Activated CD4-positive, alpha-beta T cell treated with anti-CD3 and anti-CD28 coated beads, Interleukin-10, Interleukin-2, amounts not matched to agents 100 ng/mL and 50 ng/mL, durations not matched to agents 16 hours and 8 hours (primary cell): ENCODE results near the gene EML4.

Experiments
- DNase-seq: peaks from one replicate; pipeline ENCODE4 v3.0.0-alpha.2; 2020

EML4 gene

DNA sequence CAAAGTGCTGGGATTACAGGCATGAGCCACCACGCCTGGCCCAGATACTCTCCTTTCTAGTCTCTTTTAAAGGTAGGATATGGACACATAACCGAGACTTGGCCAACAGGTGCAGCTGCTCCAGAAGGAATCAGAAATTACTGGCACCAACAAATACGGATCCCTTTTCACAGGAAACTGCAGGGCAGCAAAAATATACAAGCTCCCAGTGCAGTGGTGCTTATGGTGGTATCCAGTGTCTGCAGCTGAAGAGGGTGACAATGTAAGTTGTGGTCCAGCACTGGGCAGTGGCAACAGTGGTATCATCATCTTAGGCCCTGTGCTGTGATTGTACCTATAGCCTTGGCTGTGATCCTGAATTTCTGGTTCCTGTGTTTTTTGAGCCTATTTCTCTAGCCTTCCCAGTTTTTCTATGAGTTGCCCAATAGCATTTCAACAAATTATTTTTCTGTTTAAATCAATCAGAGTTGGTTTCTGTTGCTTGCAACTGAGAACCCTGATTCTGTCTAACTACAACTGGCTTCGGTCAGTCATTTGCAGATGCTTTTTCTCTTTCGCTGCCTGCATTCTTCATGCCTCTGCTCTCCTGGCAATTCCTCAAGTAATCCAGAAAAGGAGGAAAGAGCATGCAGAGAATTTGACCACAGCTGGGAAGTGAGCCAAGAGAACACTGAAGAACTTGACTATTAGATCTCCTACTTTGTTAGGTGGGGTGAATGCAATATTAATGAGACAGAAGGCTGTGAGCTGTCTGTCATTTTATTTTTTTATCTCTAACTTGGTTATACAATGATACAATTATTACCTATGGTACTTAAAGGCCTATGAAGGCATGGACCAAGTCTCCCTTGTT, 30.8 kb upstream of the EML4 start:
- no peak for DNase-seq

DNA sequence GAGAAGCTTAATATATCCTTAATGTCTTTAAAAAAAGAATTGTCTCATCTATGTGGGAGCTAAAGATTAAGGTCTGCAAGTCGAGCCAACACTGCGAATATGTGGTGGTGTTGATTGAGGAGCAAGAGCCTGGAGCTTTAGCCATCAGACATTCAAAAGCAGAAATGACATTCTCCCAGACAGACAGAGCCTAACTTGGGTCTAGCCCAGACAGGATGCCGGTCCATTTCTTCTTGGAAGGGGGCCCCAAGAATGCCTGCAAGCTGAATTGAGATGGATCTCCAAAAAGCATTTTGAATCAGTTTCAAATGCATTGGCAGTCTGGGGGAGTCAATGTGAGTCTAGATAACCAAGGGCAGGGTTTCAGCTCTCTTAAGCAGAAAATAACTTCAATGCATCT, 30.1 kb upstream of the EML4 start:
- no peak for DNase-seq

DNA sequence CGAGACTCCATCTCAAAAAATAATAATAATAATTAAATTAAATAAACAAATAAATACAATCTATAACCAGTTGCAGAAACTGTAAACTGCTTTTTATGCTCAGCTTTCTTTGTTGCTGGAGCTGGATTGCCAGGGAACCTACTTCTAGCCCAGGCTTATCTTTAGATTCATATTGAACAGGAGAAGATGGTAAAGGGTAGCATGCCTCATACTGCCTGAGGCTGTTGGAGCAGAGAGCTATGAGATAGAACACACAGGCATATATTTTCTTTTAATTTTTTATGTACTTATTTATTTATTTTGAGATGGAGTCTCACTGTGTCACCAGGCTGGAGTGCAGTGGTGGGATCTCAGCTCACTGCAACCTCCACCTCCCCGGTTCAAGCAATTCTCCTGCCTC, 28.7 kb upstream of the EML4 start:
- no peak for DNase-seq

DNA sequence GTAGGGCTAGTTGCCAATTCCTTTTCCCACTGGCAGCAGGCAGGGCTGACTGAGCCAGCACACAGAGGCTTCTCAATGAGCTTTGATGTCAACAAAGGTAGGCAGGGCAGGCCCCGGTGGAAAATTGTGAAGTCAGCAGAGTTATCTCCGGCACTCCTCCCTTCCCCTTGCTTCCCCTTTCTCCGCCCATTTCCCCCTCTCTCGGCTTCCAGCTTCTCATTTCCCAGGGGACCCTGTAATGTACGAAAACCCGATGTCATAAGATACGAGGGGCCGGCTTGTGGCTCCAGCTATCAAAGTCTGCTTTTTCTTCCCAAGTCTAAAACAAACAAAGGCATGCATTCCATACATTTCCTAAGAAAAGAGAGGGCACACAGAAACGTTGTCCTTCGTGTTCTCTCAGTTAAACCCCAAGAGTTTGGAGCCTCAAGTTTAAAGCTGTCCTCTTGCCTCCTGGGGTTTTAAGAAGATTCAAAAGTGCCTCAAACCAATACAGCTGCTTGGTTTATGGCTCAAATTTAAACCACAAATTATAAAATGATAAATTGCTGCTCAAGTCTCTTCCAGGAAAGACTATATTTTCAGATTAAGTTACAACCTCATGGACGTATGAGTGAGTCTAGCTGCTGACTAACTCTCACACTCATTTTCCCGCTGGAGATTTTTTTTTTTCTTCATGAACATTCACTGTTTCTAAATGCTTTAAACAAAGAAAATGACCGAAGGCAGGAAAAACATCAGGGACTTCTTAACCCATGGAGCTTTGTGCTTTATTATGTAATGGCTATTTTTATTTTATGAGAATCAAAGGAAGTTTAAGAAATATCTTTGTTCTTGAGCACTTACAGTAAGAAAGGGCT, 27.2 kb upstream of the EML4 start:
- DNase-seq, result no peak

DNA sequence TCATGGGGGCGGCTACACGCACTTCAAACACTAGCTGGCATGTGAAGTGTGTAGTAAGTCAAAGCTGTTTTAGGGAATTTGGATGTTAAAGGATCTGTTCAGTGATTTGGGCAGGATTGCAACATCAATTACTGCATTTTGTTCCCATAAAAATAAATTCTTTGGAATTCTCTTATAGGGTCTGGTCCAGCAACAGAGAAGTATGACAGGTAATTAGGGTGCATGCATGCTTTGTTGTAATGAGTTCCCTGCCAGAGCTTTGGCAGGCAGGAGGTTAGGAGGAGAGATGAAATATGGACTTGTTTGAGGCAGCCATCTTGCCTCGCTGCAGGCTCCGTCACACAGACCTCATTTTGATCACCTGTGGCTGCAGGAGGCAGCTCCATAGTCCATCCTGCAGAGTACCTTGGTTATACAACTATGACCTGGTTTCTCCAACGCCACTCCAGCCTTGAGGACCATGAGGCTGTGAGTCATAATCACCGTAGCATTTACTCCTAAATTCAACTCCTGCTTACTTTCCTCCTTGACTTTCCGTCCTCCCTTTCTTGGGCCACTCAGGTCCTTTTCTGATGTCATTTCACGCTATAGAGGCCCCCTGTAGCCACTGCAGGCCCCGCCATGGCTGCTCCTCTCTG, 26.5 kb upstream of the EML4 start:
- DNase-seq, result no peak

DNA sequence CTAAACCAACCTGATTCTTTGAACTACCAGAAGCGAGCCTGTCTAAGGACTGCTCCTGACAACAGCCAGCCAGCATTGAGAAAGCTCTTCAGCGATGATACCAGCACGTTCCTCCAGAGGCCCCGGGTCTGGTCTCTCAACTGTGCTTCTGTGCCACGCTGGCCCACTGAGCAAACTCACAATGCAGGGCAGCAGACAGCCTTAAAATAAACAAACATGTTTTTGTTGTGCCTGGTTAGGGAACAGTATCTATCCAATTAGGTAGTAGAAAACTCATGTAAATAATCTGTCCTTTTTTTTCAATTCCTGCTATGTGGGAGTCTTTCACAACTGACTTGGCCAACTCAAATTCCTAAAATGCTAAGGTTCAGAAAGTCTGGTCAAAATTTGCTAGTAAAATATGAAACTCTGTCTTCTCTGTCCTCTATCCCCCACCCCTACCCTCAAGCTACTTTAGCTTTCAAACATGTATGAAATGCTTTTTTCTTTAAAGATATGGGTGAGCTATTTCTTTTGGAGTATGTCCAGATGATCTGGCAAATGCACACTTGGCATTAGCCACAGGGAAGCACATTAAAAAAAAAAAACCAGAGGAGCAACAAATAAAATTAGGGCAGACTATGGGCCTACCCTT, 21.4 kb upstream of the EML4 start:
- DNase-seq, result no peak

DNA sequence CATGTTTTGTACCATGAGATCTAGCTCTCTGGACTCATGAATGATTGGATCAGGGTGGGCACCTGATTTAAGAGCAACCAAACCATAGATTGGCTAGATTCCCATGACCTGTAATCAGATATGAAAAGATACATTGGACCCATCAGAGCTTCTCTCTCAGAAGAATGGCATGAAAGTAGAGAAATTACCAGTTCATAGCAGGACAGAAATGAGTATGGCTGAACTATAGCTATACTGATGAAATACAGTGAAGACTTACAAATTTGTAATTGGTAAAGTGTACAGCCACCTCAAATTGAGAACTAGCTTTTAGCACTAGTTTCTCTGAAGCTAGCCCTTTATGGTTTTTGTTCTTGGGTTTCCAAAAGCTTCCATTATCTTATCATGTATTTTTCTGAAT, 19.0 kb upstream of the EML4 start:
- DNase-seq, result peak; percentile 38

DNA sequence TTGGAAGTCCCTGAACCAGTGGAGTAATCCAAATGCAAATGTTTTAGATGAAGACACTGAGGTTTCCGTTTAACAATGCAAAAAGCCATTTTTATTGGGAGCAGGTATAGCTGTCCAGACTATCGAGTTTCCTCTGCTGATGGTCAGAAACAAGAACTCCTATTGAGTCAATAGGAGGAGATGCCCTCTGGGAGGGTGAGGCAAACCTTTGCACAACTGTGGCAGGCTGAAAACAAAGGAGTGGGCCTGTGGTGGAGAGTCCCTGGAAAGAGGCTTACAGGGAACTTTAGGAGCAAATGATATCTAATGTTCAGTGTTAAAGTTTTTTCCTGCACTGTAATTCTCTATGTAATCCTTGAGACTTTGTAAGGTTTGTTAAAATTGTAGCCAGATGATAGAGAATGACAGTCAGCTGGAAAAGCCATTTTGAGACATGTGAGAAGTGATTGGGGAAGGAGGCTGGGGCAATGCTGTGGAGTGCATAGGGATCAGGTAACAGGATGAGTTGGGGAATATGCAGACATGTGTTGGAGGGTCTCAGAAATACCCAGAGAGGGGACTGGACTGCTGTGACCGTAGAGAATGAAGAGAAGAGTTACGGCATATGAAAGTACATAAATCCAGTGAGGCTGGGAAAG, 15.1 kb upstream of the EML4 start:
- DNase-seq, result no peak

DNA sequence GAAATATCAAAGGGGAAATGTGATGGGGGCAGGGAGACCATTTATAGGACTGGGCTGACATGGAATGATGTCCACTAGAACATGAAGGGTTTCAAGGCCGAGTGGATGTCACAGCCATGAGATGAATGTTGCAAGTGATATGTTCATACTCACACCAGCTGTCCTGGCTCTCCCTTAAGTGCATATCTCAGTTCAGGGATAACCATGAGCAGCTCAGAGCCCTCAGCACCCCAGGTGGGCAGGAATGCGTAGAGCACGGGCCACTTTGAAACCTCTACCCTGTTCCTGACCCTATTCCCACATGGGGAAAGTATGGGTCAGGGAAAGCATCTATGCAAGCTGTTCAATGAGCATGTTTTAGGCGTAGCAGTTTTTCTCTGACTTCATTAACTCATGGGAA, 12.4 kb upstream of the EML4 start:
- no peak for DNase-seq

DNA sequence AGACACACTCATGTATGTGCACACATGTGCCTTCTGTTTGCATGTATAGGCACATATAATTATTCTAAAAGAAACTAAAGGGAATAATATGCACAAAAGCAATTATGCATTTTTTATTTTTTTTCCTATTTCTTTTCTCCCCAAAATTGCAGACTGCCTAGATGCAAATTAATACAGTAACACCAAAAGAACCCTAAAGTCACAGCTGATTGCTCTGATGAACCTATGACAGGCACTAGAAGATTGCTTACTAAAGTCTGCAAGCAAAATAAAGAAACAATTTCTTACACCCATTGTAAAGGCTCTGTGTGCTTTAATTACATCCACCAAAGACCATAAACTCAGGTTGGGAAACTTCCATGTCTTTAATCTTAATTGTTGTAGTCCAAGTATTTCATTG, 7.7 kb upstream of the EML4 start:
- DNase-seq, result no peak

DNA sequence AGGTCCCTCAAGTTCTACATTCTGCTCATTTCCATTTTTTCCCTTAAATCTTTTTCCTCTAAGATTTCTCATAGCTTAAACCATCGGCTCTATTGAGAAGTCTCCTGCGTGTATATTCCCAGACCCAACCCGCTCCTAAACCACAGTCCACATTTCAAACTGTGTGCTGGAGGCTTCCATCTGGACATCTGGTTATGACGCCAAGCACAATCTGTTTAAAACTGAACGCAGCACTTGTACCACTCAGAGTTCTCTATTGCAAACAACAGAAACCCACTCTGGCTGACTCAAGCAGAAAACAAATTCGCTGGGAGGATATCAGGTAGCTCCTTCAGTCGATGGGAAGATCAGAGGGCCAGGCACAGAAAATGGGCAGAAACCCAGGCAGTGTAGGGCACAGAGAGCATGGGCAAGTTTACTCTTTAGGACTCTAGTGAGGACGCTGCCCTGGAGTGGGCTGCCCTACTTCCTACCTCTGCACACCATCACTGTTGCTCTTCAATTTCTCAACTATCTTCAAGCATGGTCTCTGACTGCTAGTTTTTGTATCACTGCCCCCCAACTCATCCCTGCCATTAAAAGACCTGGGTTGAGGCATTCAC, 5.6 kb upstream of the EML4 start:
- no peak for DNase-seq

DNA sequence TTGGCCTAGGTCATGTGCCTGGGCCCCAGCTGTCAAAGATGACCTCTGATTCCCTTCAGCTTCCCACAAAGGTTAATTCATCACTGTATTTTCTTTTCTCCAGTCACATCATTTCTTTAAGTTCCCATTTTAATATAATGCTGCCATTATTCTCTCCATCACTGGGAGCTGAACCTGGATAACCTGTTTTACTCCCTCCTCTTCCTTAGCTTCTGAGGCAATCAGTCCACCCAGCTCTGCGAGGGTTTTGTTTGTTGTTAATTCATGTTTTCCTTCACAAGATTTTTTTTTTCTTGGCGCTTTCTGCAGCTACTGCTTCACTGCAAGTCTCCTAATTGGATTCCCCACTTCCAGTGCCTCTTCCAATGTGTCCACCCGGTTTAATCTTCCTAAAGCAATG, 5.1 kb upstream of the EML4 start:
- DNase-seq, result no peak

DNA sequence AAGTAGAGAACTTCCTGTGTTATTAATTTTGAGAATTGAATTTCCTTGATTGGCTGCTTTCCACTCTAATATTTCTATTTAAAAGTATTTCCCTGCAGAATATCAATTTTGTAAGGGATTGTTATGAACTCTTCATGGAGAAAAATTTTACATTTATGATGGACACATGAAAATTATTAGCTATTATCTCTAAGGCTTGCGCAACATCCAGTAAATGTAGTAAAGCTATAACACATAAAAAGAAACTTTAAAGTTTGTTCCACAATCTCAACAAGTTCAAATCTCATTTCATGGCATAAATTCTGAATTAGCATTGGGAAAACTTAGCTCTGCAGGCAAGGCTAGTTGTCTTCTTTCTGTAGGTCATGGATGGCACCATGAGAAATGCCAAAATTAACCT, 4.2 kb upstream of the EML4 start:
- no peak for DNase-seq

DNA sequence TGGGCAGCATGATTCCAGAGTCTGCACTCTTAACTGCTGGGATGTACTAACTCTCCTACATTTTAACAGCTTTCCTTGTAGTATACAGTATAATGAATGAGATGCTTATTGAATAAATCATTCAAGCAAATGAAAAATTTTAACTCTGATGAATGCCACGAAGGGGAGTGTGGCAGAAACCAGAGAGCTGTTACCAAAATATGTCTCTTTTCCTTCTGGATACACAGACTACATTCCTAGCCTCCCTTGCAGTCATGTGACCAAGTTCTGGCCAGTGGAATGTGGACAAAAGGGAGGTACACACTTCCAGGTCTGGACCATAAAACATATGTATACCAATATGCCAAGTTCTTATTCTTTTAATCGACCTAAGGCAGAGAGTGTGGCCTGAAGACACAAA, 1.7 kb upstream of the EML4 start:
- DNase-seq, result no peak

DNA sequence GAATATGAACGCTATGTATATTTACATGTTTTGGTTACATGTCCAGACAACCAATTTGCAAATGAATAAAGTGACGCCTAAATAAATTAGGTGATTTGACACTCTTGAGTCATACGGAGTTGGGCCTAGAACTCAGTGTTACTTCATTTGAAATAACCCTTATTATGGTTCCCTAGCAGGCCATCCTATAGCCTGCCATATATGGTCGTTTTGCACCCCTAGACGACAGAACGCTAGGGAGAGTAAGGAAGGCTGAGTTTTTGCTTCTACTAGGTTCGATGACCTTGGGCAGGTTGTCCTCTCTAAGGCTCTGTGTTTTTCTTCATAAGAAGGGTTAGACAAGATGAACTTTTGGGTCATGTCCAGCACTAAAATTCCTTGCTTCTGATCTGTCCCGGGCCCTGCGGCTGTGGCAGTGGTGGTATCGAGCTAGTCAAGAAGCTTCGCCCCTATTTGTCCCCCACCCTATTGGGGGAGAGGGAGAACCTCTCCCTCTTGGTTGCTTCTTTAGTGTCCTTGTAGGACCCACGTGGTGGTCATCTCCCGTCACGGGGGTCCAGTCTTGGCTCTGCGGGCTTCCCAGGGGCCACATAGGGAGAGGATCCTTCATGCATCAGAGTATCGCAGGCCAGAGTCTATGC, 574 bp upstream of the EML4 start:
- no peak for DNase-seq

DNA sequence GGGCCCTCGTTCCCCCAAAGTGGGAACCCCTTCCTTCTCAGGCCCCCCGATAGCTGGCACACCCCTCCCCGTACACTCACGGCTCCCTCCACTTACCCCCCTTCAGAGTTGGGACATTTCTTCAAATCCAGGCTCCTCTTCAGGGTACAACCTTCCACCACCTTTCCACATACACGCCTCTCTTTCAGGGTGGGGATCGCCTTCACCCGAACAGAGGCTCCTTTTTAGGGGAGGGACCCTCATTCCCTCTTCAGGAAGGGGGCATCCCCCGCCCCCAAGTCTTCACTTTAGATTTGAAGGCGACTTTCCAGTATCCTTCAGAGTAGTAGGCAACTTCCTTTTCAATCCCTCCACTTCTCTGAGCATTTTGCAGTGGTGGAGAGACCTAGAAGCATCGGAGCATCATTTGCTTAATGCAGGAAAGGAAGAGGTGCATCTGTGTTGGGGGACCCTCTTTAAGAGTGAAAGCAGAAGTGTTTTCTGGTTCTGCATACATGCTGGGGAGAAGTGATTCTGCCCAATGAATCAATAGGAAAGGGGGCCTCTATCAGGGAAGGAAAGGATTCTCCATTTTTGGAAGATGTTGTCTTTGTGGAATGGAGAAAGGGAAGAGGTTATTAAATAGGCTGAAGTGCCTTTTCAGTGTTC, 845 bp downstream of the EML4 start:
- DNase-seq, result peak; percentile 36

DNA sequence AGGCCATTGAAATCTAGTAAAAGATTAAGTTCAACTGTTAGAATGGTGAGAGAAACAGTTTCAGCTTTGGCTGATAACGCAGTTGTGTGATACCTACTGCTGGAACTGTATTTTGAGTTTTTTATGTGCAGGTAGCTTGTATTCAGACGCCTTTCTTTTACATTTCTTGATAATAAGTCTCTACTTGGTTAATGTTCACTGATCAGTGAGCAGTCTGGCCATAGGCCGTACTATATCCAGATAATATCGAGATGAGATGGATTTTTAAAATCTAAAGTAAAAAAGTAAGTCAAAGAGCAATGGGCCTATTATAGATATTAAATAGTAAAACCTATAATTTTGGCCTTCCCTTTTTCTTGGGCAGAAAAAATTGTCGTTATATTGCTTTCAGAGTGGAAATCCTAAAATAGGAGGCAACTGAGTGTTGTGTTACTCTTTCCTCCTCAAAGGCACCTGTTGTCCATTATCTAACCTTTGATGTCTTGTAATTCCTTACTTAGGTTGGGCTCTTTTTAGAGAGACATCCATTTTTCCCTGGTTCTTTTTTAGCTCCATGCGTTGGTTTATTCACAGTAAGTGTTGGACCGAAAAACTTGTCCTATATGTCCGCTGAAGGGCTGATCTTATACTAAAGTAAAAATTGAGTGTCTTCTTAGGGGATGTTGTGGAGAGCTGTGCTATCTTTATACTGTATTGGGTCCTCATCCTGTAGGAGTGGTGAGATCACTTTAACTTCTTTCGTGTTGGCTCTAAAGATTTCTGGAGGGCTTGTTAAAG, 1.7 kb downstream of the EML4 start:
- no peak for DNase-seq

DNA sequence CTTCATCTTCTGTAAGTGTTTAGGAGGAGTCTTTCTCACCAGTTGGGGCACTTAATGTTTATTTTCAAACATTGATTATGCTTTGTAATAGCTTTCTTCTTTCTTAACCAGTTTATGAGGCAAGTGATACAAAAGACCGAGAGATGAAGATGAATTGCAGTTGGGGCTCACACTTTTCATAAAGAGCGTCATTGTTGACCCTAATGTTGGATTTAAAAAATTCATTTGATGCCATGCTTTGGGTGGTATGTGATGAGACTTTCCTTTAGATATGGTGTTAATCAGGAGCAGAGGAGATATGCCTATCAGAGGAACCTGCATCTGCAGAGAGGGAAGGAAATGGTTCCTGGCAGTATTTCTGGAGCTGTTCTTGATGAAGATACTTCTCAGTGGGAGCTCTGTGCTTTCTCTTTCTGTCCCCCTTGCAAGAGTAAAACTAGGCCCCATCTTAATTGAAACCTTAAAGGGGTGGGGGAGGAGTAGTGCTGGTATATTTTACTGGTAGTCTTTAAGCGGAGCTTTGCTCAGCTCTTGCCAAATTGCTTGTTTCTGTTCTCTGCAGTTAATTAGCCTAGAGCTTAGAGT, 2.3 kb downstream of the EML4 start:
- DNase-seq, result peak; percentile 57

DNA sequence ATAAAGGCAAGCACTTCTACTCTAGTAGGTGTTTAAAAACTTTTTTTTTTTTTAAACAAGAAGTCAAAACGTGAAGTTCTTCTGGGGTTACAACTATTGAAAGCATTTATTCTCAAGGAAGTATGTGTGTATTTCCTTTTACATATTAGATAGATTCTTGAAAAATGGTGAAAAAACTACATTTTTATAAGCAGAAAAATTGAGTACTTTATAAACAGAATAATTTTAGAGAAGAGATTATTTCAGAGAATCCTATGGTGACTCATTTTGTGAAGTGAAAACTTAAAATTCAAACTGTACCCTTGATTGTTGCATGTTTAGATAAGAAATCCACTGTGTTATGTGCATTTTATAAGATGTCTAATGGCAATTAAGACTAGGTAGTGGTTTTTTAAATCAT, 2.9 kb downstream of the EML4 start:
- no peak for DNase-seq

DNA sequence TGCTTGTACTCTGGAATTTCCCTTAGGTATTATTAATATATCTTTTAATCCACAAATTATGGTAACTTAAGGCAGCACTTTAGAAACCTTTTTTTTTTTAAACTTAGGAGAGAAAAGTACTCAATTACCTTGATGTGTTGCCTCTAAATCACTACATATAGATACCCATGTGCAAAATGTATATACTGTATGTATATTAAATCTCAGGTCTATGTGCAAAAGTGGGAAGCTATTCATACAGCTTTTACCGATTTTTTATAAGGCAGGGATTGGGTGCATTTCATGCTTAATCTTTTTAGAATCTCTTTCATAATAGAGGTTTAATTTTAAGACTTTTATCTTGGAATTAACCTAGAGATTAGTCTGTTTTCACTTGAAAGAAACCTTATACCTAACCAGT, 3.4 kb downstream of the EML4 start:
- DNase-seq, result no peak
